DMS53 treated with DMSO at 0.1 percent for 48 hours (cell line): Measurements from ENCODE around the gene DMD.

Experiments used
- DNase-seq: peaks from one replicate; lab custom pipeline; 2025; ENCODE audit not compliant: unreplicated experiment; lab: John Stamatoyannopoulos, UW

Gene DMD

DNA sequence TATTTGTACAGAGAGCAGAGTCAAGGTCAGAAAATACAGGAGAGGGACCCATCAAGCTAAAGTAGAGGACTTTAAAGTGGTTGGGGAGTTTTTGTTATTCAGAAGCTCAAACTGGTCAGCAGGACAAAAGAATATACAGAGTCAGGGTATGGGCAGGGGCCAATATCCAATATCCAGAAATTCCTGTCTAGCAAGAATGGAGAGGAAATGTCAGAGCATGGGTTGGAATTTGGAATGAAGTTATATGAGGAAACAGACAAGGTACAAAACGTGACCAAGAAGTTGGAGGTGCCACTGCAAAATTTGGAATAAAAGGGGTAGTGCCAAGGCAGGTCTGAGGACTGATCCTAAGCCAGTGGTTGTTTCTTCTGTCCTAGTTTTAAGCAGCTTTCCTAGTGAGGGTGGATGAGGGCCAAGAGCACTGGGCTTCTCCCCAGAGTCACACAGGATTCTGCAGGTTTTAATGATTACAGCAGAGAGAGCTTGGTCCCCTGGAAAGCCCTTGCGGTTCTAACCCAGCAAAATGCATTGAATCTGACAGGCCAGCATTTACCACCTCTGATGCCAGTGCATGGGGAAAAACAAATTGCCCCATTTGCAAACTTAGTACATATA, 1834.8 kb downstream of the DMD start:
- DNase-seq = no peak

DNA sequence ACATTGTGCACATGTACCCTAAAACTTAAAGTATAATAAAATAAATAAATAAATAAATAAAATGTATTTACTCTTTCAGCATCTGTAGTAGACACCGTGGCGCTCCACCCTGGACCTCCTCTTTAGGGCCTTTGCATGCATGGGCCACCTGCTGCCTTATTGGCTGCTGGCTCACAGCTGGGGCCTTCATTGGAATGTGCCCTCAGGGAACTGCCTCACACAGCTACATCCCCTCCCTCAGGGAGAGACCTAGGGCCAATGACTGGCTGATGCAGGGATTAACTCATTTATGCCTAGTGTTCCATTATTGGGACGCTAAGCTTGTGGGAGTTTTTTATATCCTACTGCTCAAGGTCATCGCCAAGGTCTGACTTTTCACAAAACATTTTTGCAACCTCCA, 1836.6 kb downstream of the DMD start:
- no peak for DNase-seq

DNA sequence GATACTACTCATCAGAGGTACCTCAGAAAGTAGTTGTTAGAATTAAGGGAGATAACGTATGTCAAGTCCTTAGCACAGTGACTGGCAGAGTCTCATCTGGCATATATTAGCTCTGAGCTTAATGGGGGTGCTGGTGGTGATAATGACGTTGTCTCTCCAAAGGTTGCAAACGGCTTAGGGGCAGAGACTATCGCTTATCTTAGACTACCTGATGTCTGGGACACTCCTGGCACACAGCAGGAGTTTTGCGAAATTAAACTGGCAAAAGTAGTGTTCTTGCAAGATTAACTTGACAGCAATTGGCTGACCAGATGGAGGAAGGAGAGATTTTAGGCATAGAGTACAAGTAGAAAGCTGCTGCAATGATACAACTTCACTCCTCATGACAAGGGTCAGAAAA, 1839.4 kb downstream of the DMD start:
- no peak for DNase-seq

DNA sequence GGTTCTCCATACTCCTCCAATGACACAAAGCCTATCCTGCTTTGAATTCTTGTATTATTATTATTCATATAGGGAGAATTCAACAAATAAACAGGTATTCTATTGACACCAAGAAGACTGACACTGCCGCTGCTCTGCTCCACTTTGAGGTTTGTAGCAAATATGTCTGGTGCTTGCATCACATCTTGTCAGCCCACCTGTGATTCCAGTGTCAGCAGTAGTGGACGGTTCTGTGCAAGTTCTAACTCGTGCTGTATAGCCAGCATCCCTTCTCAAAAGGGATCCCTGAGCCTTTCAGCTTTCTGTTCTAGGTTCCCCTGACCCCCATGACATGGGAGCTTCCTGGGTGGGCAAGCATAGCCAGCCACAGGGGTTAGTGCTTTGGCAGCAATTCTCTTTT, 1843.5 kb downstream of the DMD start:
- no peak for DNase-seq

DNA sequence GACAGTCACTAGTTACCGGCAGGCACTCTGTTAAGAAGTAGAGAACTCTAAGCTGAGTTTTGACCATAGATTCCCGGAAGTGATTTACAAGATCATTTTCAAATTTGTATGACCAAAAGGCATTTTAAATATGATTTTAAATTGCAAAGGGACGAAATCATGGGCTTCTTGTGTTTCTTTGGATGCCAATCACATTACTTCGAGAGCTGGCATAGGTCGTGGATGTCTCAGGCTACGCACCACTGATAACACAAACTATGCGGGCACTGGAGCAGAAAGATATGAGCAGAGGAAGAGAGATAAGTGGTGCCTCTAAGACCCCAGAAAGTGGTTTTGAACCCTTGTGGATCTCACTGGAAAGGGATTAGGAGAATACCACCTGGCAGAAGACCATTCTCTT, 1845.3 kb downstream of the DMD start:
- no peak for DNase-seq

DNA sequence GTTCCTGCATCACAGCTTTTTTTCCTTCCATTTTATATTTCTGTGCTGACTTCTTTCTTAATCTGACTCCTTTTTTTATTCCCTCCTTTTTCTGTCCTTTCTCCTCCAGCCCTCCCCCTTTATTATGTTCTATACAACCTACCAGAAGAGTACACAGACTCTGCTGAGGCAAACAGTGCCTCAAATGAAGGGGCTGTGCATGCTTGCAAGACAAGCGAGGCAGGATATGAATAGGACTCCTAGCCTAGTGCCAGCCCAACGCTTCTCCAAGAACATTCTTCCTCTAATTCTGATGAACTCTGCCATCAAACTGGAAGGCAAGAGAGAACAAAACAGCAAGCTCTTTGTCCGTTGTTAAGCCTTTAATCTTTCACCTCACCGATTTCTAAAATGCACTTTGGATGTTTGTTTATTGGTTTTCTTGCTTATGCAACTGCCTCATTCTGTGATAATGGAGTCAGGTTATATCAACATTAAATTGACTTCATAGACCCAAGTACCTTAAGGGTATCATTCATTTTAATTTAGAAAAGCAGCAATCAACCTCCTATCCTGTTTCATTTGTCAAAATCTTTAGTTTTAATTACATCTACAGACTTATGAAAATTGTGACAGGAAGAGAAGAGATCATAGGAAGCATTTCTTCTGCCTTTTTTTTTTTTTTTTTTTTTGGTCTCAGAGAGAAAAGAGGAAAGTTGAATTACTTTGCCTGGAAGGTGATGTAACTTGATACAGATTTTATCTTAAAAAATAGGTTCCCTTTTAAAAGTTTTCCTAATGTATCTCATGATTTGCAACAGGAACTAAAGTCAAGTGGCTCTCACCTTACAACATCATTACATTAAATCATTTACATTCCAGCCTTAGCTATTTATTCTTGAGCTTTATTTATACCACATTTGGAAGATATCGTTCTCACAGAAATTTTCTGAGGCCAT, 1854.8 kb downstream of the DMD start:
- DNase-seq = no peak

- no peak for DNase-seq
These were observed 1856.0 kb downstream of the DMD start for GRCh38 chrX:31355206-31355955.

DNA sequence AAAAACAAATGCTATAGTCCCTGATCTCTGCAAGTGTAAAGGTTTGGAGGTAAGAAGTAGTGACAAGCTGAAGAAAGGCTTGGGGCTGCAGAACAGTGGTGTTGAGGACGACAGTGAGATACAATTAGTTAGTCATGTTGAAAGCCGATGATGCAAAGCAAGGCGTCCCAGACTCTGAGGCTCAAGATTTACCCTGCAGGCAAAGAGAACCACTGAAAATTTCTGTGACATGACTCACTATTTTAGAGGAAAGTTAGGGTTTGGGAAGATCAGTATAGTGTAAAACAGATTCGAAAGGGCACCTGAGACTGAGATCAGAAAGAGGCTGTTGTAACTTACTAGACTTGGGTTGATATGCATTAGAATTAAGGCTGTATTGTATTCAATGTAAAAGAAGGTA, 1858.3 kb downstream of the DMD start:
- DNase-seq = no peak

- peak; percentile 83 for DNase-seq
These were observed 1860.6 kb downstream of the DMD start for GRCh38 chrX:31350808-31351074.

GRCh38 chrX:31349515-31349914, 1861.8 kb downstream of the DMD start:
- no peak for DNase-seq

GRCh38 chrX:31340587-31340986, 1870.8 kb downstream of the DMD start:
- no peak for DNase-seq

GRCh38 chrX:31338991-31339350, 1872.4 kb downstream of the DMD start:
- DNase-seq = no peak

- DNase-seq = no peak
These were observed 1874.0 kb downstream of the DMD start for GRCh38 chrX:31337332-31337731.

GRCh38 chrX:31336419-31336818, 1874.9 kb downstream of the DMD start:
- DNase-seq = no peak

DNA sequence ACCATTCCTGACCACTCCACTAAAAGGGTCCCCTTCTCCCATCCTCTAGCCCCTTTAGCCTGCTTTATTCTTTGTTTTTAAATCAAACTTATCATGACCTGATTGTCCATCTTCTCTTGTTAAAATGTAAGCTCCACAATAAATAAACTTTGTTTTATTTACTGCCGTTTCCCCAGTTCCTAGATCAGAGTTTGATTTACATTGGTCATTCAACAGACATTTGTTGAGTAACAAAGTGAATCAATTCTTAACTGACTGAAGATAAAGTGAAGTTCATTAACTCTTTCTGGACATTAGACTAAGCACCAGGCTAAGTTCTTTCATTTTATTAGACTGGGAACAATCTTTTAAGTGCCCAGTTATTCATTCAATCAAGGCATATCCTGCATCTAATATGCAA, 1876.4 kb downstream of the DMD start:
- no peak for DNase-seq

GRCh38 chrX:31333165-31333831, 1878.1 kb downstream of the DMD start:
- DNase-seq = no peak

GRCh38 chrX:31331928-31332327, 1879.4 kb downstream of the DMD start:
- DNase-seq = no peak

DNA sequence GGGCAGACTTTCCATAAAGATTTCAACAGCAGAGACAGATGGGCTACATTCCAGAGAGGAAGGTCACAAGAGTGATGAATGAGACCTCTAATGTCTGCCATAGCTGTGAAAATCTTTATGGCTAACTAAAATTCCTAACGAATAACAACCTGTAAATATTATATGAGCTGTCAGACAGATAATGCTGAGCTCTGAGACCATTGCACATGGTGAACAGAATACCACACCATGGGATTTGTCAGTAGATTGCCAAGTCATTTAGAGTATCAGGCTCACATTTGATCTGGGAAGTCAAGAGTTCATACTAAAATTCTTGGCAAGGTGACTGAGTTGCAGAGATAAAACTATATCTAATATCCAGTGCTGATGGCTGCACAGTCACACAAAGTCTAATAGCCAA, 1880.3 kb downstream of the DMD start:
- no peak for DNase-seq

DNA sequence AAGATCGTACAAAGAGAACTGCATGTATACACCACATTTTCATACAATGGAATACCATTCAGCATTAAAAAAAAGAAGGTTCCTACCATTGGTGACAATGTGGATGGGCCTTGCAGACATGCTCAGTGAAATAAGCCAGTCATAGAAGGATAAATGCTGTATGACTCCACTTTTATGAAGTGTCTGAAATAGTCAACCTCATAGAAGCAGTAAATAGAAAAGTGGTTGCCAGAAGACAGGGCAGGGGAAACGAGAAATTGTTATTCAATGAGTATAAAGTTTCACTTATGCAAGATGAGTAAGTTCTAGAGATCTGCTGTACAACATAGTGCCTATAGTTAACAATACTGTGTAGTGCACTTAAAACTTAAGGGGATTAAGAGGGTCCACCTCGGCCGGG, 1882.1 kb downstream of the DMD start:
- DNase-seq = no peak

- DNase-seq = peak; percentile 68
These were observed 1887.7 kb downstream of the DMD start for GRCh38 chrX:31323658-31324057.

GRCh38 chrX:31320740-31321139, 1890.6 kb downstream of the DMD start:
- no peak for DNase-seq

GRCh38 chrX:31319586-31319985, 1891.8 kb downstream of the DMD start:
- DNase-seq = no peak
